Erythroblast (primary cell): Measurements from ENCODE around the gene PBX1.

ENCODE experiments used
- GATA1 ChIP-seq: IDR thresholded peaks from 2 replicates; pipeline ENCODE4 v1.6.1; 2011; ENCODE audit warnings: low read depth, mild to moderate bottlenecking, control low read depth, low read length, moderate library complexity
- POLR2A ChIP-seq: IDR thresholded peaks from 2 replicates; pipeline ENCODE4 v1.6.1; 2011; ENCODE audit warnings: mild to moderate bottlenecking, low read length

- TF ChIP-seq POLR2A (no peak), GATA1 (no peak)
Measured at GRCh38 chr1:164569866-164570265, 10.9 kb downstream of the PBX1 start.
